Glutamatergic neuron (in vitro differentiated cells): Measurements from ENCODE around the gene OR13C3. TPM values are rescaled to one million over a fixed set of nuclear protein-coding genes. Genes with fewer than 3 reads are reported as not detected.

Experiments used
- DNase-seq: peaks from one replicate; pipeline ENCODE4 v3.0.0; 2022
- H3K27ac Mint-ChIP-seq: one replicate; pipeline ENCODE4 v1.8.0; 2020; ENCODE audit warnings: mild to moderate bottlenecking, mixed read lengths, inconsistent platforms; ENCODE audit not compliant: unreplicated experiment
- H3K27me3 Mint-ChIP-seq: one replicate; pipeline ENCODE4 v1.8.0; 2020; ENCODE audit warnings: mild to moderate bottlenecking, moderate library complexity, mixed read lengths, inconsistent platforms; ENCODE audit not compliant: unreplicated experiment
- H3K36me3 Mint-ChIP-seq: one replicate; pipeline ENCODE4 v1.8.0; 2020; ENCODE audit warnings: mild to moderate bottlenecking, mixed read lengths, inconsistent platforms; ENCODE audit not compliant: unreplicated experiment
- H3K4me1 Mint-ChIP-seq: one replicate; pipeline ENCODE4 v1.8.0; 2020; ENCODE audit warnings: mild to moderate bottlenecking, low read depth, mixed read lengths, inconsistent platforms; ENCODE audit not compliant: unreplicated experiment
- H3K4me3 Mint-ChIP-seq: one replicate; pipeline ENCODE4 v1.8.0; 2020; ENCODE audit warnings: mild to moderate bottlenecking, mixed read lengths, inconsistent platforms; ENCODE audit not compliant: unreplicated experiment
- H3K9me3 Mint-ChIP-seq: one replicate; pipeline ENCODE4 v1.8.0; 2020; ENCODE audit warnings: mild to moderate bottlenecking, moderate library complexity, mixed read lengths, inconsistent platforms; ENCODE audit not compliant: unreplicated experiment
- long read RNA-seq: library from polyadenylated mRNA; unstranded; transcript quantifications from one replicate; pipeline ENCODE4 v2.0.0, GENCODE V29; 2020; ENCODE audit not compliant: unreplicated experiment
- total RNA-seq: library from RNA; stranded (reverse); fragmentation: NEBNext Ultra II Directional; extraction: Animal tissue kit (Norgen Biotek cat#: 25700); gene quantifications from one replicate; pipeline ENCODE4 v1.2.1, GENCODE V29; 2021; ENCODE audit not compliant: unreplicated experiment
- TF ChIP-seq, protein P1 (sequence below): fragments of 200-600 bp; sonication (generic); IDR thresholded peaks from one replicate; pipeline ENCODE4 v1.5.0; 2021; ENCODE audit not compliant: partially characterized antibody, unreplicated experiment

Gene OR13C3
- not detected for total RNA-seq
- long read RNA-seq = 0 reads

DNA sequence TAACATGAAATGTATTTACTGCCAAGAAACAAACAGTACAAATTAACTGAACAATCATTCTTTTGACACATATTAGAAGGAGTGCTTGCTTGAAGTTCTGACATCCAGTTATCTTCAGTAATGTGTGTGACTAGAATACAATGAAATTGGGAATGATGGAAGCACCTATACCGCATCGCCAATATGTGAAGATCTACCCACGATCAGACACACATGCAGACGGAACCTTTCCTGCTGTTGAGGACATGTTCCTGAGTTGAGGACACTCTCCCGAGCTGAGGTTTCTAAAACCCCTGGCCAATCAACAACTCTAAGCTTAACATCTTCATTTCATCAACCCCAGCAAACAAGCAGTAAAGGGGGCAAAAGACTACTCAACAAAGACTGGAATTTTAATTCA is at the start of gene OR13C3:
TSS of gene OR13C3 (minus strand) at position 101 of the 400 bp plus-strand sequence. CDS start 133 bp downstream, outside the sequence.
- no peaks in the 10 kb centered on the region for H3K36me3 Mint-ChIP-seq
- no peaks in the 10 kb centered on the region for H3K4me1 Mint-ChIP-seq
- no peak for DNase-seq
- TF ChIP-seq, protein P1, sequence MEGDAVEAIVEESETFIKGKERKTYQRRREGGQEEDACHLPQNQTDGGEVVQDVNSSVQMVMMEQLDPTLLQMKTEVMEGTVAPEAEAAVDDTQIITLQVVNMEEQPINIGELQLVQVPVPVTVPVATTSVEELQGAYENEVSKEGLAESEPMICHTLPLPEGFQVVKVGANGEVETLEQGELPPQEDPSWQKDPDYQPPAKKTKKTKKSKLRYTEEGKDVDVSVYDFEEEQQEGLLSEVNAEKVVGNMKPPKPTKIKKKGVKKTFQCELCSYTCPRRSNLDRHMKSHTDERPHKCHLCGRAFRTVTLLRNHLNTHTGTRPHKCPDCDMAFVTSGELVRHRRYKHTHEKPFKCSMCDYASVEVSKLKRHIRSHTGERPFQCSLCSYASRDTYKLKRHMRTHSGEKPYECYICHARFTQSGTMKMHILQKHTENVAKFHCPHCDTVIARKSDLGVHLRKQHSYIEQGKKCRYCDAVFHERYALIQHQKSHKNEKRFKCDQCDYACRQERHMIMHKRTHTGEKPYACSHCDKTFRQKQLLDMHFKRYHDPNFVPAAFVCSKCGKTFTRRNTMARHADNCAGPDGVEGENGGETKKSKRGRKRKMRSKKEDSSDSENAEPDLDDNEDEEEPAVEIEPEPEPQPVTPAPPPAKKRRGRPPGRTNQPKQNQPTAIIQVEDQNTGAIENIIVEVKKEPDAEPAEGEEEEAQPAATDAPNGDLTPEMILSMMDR = no peak
- no peaks in the 10 kb centered on the region for H3K27me3 Mint-ChIP-seq
- no peaks in the 10 kb centered on the region for H3K9me3 Mint-ChIP-seq
- H3K27ac Mint-ChIP-seq = no peak within 1 kb of the TSS
- no peak within 1 kb of the TSS for H3K4me3 Mint-ChIP-seq

DNA sequence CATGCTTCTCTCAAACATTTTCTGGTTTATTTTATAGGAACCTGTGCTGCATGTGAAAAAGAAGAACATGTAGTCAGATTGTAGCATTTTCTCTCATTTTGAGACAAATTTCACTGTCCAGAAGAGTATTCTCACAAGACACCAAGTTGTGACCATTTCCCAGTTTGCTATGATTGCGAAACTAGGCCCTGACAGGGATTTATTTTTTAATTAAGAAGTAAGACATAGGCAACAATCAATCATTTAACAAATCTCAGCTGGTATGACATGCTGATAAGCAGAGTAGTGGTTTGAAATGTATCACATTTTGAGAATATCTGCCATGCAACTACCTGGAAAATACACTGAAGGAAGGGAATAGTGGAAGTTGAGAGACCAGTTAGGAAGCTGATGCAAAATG is 43.9 kb upstream of the OR13C3 start:
- peaks cover 2% of the 10 kb centered on the region for H3K27me3 Mint-ChIP-seq
- no peaks in the 10 kb centered on the region for H3K9me3 Mint-ChIP-seq
- H3K36me3 Mint-ChIP-seq = no peaks in the 10 kb centered on the region
- H3K4me1 Mint-ChIP-seq = no peaks in the 10 kb centered on the region
- no peak for DNase-seq
- no peak overlapping the region for H3K4me3 Mint-ChIP-seq
- no peak overlapping the region for H3K27ac Mint-ChIP-seq
- TF ChIP-seq, protein P1 = no peak

DNA sequence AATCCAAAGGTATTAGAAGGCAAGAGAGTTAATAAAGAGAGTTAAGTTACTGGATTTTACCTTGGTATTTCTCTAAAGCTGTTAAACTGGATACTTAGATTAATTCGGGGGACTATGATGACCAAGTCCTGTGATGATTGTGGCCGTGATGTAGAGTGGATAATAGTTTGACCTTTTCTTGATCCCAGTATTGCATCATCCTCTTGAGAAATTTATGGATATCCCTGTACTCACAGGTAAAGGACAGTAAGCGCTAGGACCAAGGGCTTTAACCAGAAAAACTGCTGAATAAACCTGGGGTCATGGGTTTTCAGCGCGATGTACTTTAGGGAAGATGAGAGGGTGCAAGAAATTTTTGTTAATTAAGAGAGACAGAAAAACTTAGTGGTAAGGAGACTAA is 40.6 kb upstream of the OR13C3 start:
- Mint-ChIP-seq H3K27me3 (peaks cover 2% of the 10 kb centered on the region), H3K36me3 (no peaks in the 10 kb centered on the region), H3K27ac (no peak overlapping the region)

DNA sequence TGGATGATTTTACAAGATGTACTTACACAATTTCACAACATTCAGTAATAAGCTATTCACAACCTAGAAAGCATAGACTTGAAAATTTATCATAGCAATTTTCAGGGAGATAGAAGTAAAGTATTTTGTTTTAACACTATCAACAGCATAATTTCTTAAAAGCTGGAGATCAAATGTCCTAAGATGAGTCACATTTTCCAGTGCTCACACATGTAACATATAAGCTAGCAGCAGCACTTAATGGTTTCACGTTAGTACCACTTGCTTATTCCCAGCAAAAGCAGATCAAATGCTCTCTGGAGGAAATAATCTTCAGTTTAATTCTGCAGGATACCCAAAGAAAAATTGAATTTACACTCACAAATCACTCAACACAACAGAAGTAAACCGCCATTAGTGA is 38.8 kb upstream of the OR13C3 start:
- no peak overlapping the region for H3K4me3 Mint-ChIP-seq
- TF ChIP-seq, protein P1 = no peak
- peaks cover 2% of the 10 kb centered on the region for H3K27me3 Mint-ChIP-seq

More for the DNA sequence above, 40.6 kb upstream of the OR13C3 start:
- TF ChIP-seq, protein P1 = no peak
- Mint-ChIP-seq H3K4me3 (no peak overlapping the region), H3K9me3 (peaks cover 2% of the 10 kb centered on the region), H3K4me1 (no peaks in the 10 kb centered on the region)
- no peak for DNase-seq

DNA sequence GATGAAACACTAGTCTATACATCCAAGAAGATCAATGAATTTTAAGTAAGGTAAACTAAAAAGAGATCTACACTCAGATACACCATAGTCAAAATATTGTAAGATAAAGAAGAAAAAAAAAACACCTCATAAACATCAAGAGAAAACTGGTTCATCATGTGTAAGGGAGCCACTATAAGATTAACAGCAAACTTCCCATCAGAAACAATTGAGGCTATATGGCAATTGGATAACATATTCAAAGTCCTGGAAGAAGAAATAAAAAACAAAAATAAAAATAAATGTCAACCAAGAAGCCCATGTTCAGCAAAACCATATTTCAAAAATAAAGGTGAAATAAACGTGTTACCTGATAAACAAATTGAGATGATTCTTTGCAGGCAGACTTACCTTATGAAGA is 36.0 kb upstream of the OR13C3 start:
- Mint-ChIP-seq H3K36me3 (no peaks in the 10 kb centered on the region), H3K27ac (no peak overlapping the region), H3K4me1 (no peaks in the 10 kb centered on the region), H3K4me3 (no peak overlapping the region), H3K27me3 (peaks cover 2% of the 10 kb centered on the region), H3K9me3 (peaks cover 2% of the 10 kb centered on the region)
- TF ChIP-seq, protein P1 = no peak
- DNase-seq = no peak

More for the DNA sequence above, 38.8 kb upstream of the OR13C3 start:
- Mint-ChIP-seq H3K9me3 (peaks cover 2% of the 10 kb centered on the region), H3K4me1 (no peaks in the 10 kb centered on the region), H3K36me3 (no peaks in the 10 kb centered on the region), H3K27ac (peak overlapping the region; percentile 87)
- DNase-seq = no peak
